Ishikawa (cell line): ENCODE data around the gene CCDC110.

Experiments used
- CEBPB ChIP-seq: IDR thresholded peaks from 2 replicates; pipeline ENCODE4 v1.6.1; 2012
- CREB1 ChIP-seq: IDR thresholded peaks from 2 replicates; pipeline ENCODE4 v1.6.1; 2012; ENCODE audit warnings: low read depth
- EGR1 ChIP-seq: IDR thresholded peaks from 2 replicates; pipeline ENCODE4 v1.6.1; 2012
- EP300 ChIP-seq: IDR thresholded peaks from 2 replicates; pipeline ENCODE4 v1.6.1; 2012; ENCODE audit warnings: borderline replicate concordance
- NFIC ChIP-seq: IDR thresholded peaks from 2 replicates; pipeline ENCODE4 v1.6.1; 2012
- RAD21 ChIP-seq: IDR thresholded peaks from 2 replicates; pipeline ENCODE4 v1.6.1; 2012; ENCODE audit warnings: low read depth
- TAF1 ChIP-seq: IDR thresholded peaks from 2 replicates; pipeline ENCODE4 v1.6.1; 2012; ENCODE audit warnings: low read depth, mild to moderate bottlenecking
- TEAD4 ChIP-seq: IDR thresholded peaks from 2 replicates; pipeline ENCODE4 v1.6.1; 2012
- YY1 ChIP-seq: IDR thresholded peaks from 2 replicates; pipeline ENCODE4 v1.6.1; 2012; ENCODE audit warnings: low read depth
- TF ChIP-seq, protein P1 (sequence below): IDR thresholded peaks from 2 replicates; pipeline ENCODE4 v1.6.1; 2012; ENCODE audit warnings: low read depth, mild to moderate bottlenecking
- TF ChIP-seq, protein P2 (sequence below): IDR thresholded peaks from 2 replicates; pipeline ENCODE4 v1.6.1; 2012
- TF ChIP-seq, protein P3 (sequence below): IDR thresholded peaks from 2 replicates; pipeline ENCODE4 v1.6.1; 2012

DNA sequence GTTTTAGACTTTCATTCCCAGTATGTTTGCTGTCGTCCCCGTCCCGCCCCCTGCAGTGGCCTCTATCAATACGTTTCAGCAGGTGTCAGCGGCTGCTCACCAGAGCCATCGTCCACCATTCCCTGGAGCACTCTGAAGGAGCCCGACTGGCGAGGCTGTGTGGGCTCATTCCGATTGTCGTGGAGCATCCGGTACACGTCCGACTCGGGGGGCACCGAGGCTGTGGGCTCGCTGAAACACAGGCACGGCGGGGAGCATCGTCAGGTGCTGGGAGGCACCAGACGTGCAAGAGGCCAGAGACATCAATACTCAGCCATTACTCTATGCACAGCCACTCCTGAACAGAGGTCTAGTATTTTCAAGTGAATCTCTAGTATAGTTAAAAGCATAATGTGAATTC, 34.9 kb upstream of the CCDC110 start:
- TF ChIP-seq EP300 (no peak), CEBPB (no peak), TEAD4 (no peak), RAD21 (no peak), CREB1 (no peak), TAF1 (no peak), YY1 (no peak), NFIC (no peak), EGR1 (no peak)
- TF ChIP-seq, protein P1, sequence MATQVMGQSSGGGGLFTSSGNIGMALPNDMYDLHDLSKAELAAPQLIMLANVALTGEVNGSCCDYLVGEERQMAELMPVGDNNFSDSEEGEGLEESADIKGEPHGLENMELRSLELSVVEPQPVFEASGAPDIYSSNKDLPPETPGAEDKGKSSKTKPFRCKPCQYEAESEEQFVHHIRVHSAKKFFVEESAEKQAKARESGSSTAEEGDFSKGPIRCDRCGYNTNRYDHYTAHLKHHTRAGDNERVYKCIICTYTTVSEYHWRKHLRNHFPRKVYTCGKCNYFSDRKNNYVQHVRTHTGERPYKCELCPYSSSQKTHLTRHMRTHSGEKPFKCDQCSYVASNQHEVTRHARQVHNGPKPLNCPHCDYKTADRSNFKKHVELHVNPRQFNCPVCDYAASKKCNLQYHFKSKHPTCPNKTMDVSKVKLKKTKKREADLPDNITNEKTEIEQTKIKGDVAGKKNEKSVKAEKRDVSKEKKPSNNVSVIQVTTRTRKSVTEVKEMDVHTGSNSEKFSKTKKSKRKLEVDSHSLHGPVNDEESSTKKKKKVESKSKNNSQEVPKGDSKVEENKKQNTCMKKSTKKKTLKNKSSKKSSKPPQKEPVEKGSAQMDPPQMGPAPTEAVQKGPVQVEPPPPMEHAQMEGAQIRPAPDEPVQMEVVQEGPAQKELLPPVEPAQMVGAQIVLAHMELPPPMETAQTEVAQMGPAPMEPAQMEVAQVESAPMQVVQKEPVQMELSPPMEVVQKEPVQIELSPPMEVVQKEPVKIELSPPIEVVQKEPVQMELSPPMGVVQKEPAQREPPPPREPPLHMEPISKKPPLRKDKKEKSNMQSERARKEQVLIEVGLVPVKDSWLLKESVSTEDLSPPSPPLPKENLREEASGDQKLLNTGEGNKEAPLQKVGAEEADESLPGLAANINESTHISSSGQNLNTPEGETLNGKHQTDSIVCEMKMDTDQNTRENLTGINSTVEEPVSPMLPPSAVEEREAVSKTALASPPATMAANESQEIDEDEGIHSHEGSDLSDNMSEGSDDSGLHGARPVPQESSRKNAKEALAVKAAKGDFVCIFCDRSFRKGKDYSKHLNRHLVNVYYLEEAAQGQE = no peak
- TF ChIP-seq, protein P2, sequence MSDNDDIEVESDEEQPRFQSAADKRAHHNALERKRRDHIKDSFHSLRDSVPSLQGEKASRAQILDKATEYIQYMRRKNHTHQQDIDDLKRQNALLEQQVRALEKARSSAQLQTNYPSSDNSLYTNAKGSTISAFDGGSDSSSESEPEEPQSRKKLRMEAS = no peak
- TF ChIP-seq, protein P3, sequence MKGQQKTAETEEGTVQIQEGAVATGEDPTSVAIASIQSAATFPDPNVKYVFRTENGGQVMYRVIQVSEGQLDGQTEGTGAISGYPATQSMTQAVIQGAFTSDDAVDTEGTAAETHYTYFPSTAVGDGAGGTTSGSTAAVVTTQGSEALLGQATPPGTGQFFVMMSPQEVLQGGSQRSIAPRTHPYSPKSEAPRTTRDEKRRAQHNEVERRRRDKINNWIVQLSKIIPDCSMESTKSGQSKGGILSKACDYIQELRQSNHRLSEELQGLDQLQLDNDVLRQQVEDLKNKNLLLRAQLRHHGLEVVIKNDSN = no peak
